Omental fat pad (tissue), 4 donors: ENCODE data around the gene TMX2. TPM values are rescaled to one million over a fixed set of nuclear protein-coding genes. Genes with fewer than 3 reads are reported as not detected.
"Not testable (repeated sequence)": the region's sequence is repeated elsewhere in the genome, so short reads cannot be mapped to it uniquely, and the experiment has no call there.

Experiments
- ATAC-seq: fragments of 150-250 bp; one replicate; pipeline ENCODE4 v1.9.1; 2016; ENCODE audit warnings: mild to moderate bottlenecking, moderate library complexity; ENCODE audit not compliant: low FRiP score
- DNase-seq: peaks from one replicate; pipeline ENCODE4 v3.0.0-alpha.2; 2019; ENCODE audit warnings: low spot score
- total RNA-seq, 4 donors: library from RNA; depleted of rRNA; stranded (reverse); fragments of >200 nt; gene quantifications; one replicate each; pipeline ENCODE4 v1.1.0, GENCODE V29; 2016
- TF ChIP-seq, protein P1 (sequence below), 3 donors: fragments of 450-650 bp; IDR thresholded peaks; one replicate each; pipeline ENCODE4 v1.5.1; 2016 to 2017; ENCODE audit warnings: antibody characterized with exemption in 3 of 3, mild to moderate bottlenecking in 3 of 3, moderate library complexity in 2 of 3

Gene TMX2
- total RNA-seq, 4 donors from 2014 or later, result 49.0 to 73.9 (median 68.8) TPM

DNA sequence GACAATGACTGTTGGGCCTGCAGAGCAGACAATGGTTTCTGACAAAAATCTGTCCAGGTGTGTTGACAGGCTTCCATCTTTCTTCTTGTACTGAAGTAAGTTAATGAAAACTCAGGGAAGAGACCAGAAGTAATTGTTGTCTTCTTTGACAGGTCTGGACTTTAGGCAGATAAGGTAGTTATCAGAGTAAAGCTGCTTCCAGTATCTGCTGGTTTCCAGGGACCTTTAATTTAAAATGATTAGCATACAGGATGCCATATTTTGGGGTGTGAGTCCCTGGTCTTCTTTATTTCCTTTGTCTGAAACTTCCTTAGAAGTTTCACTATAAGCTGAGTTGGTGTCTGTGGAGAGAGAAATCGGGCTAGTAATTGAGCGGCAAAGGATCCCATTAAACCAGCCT lies 1.4 kb downstream of the TMX2 start:
- no peak for ATAC-seq
- no peak for DNase-seq
- TF ChIP-seq, protein P1, sequence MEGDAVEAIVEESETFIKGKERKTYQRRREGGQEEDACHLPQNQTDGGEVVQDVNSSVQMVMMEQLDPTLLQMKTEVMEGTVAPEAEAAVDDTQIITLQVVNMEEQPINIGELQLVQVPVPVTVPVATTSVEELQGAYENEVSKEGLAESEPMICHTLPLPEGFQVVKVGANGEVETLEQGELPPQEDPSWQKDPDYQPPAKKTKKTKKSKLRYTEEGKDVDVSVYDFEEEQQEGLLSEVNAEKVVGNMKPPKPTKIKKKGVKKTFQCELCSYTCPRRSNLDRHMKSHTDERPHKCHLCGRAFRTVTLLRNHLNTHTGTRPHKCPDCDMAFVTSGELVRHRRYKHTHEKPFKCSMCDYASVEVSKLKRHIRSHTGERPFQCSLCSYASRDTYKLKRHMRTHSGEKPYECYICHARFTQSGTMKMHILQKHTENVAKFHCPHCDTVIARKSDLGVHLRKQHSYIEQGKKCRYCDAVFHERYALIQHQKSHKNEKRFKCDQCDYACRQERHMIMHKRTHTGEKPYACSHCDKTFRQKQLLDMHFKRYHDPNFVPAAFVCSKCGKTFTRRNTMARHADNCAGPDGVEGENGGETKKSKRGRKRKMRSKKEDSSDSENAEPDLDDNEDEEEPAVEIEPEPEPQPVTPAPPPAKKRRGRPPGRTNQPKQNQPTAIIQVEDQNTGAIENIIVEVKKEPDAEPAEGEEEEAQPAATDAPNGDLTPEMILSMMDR (IDR thresholded peaks at IDR 0.05), result no peak

DNA sequence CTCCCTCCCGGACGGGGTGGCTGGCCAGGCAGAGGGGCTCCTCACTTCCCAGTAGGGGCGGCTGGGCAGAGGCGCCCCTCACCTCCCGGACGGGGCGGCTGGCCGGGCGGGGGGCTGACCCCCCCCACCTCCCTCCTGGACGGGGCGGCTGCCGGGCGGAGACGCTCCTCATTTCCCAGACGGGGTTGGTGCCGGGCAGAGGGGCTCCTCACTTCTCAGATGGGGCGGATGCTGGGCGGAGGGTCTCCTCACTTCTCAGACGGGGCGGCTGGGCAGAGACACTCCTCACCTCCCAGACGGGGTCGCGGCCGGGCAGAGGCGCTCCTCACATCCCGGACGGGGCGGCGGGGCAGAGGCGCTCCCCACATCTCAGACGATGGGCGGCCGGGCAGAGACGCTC lies 4.3 kb downstream of the TMX2 start:
- not testable (repeated sequence) for DNase-seq

DNA sequence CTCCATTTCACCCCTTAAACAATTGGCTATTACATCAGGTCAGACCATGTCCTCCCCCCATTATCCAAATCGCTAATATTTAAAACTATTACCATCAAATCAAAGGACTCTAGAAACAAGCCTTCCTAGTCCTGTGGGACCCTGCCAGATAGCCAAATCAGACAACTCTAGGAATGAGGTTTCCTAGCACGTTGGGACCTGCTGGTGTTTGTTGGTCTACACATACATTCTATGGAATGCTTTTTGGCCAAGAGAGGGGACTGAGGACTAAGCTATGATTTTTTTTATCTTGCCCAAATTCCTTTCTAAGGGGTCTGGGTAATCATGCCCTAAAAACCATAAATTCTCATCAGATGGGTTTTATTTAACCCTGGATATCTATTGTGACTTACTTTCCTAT lies 14.8 kb downstream of the TMX2 start:
- ATAC-seq (no peak), DNase-seq (no peak)
- TF ChIP-seq, protein P1 (IDR thresholded peaks at IDR 0.05), result no peak

More for the DNA sequence above, 4.3 kb downstream of the TMX2 start:
- ATAC-seq, result not testable (repeated sequence)

DNA sequence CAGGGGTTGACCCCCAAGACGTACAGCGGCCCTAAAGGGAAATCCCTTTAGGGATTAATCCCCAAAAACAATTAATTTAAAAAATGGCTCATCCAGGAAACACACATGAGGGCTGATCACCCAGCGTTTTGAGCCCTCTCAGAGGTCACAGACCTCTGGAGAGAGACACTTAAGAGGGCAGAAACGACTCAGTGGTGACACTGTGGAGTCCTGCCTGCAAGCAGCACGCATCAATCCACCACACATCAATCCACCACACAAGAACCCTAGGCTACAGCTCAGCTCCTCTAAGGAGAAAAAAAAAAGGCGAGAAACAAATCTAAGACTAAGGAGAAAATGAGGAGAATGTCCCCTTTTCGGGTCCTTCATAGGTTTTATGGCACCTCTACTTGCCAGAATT lies 16.4 kb downstream of the TMX2 start:
- no peak for DNase-seq
- no peak for ATAC-seq
- TF ChIP-seq, protein P1 (IDR thresholded peaks at IDR 0.05), result no peak

DNA sequence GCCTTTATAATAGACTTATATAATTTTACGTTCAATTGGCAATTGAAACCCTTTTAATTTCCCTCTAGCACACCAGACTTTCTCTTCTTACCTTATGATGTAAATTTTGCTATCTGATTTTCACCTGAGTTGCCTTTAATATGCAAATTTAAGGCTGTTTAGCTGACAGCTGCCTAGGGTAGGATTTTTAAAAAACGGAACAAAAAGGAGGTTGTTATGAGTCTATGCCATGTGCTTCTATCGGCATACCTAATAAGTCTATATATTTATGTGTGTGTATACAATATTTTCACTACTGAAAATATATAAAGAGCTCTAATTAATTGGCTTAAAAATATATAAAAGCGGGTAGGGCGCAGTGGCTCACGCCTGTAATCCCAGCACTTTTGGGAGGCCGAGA lies 17.1 kb downstream of the TMX2 start:
- TF ChIP-seq, protein P1 (IDR thresholded peaks at IDR 0.05), result no peak
- no peak for DNase-seq
- ATAC-seq, result no peak

DNA sequence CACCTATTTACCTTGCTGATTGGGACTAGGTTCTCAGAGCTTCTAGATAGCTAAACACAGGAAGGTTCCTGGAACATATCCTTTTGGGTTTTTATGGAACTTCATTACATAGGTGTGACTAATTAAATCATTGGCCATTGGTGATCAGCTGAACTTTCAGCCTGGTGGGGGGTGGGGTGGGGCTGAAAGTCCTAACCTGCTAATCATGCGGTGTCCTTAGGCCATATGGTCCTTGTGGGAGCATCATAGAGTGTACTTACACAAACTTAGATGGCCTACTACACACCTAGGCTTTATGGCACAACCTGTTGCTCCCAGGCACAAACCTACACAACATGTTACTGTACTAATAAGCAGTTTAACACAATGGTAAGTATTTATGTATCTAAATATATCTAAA lies 20.3 kb downstream of the TMX2 start:
- DNase-seq, result no peak
- TF ChIP-seq, protein P1 (IDR thresholded peaks at IDR 0.05), result no peak
- no peak for ATAC-seq

DNA sequence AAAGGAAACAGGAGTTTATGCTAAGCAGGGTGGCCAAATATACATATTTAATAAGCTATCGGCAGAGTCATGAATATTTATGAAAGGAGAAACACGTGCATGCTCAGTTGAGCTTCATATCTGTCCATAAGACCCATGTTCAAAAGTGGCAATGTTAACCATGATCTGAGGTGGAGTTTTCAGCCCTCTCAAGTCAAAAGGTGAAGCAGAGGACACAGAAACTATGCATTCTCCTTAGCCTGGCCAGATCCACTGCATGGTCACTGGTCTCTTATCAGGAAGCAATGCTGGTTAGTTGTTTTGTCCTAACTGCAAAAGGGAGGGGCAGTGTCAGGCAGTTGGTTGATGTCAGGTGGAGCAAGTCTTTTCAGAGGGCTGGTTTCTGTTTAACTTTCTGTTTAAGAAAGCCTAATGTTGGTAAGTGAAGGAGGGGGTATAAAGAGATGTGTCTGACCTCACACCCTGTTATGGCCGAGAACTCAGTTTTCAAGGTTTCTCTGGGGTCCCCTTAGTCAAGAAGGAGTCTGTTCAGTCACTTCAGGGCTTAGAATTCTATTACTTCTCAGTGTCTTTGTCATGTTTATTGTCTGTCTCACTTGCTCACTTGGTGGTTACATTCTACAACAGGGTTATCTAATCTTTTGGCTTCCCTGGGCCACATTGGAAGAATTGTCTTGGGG lies 23.4 kb downstream of the TMX2 start:
- ATAC-seq (no peak), DNase-seq (no peak)
- TF ChIP-seq, protein P1 (IDR thresholded peaks at IDR 0.05), result no peak
